HepG2 (cell line): Measurements from ENCODE around the gene SPATA32. TPM values are rescaled to one million over a fixed set of nuclear protein-coding genes. Genes with fewer than 3 reads are reported as not detected.

ENCODE experiments used
- NR2F2 ChIP-seq: IDR thresholded peaks from 2 replicates; pipeline ENCODE4 v1.6.1; 2012; ENCODE audit warnings: low read depth, inconsistent platforms, borderline replicate concordance
- SIN3A ChIP-seq: IDR thresholded peaks from 2 replicates; pipeline ENCODE4 v1.6.1; 2011; ENCODE audit warnings: low read depth, mild to moderate bottlenecking, control low read depth, low read length, borderline replicate concordance
- TEAD3 ChIP-seq: optimal IDR thresholded peaks from 2 replicates; pipeline ENCODE3; 2016; ENCODE audit warnings: borderline replicate concordance
- ZBTB7B ChIP-seq: sonication (generic); formaldehyde crosslinking; IDR thresholded peaks from 2 replicates; pipeline ENCODE4 v1.4.0; 2020; ENCODE audit warnings: missing genetic modification reagents
- ZNF205 ChIP-seq: IDR thresholded peaks from 2 replicates; pipeline ENCODE4 v1.6.1; 2018; ENCODE audit warnings: missing biosample characterization, missing genetic modification reagents
- ZNF274 ChIP-seq: sonication (generic); formaldehyde crosslinking; IDR thresholded peaks from 2 replicates; pipeline ENCODE4 v1.5.1; 2020; ENCODE audit warnings: mild to moderate bottlenecking, missing genetic modification reagents
- ZNF572 ChIP-seq: sonication (generic); formaldehyde crosslinking; IDR thresholded peaks from 2 replicates; pipeline ENCODE4 v1.5.1; 2020; ENCODE audit warnings: mild to moderate bottlenecking, missing genetic modification reagents
- ZNF703 ChIP-seq: sonication (generic); formaldehyde crosslinking; IDR thresholded peaks from 2 replicates; pipeline ENCODE4 v1.5.1; 2020; ENCODE audit warnings: missing genetic modification reagents, mild to moderate bottlenecking, moderate library complexity, borderline replicate concordance
- ZNF841 ChIP-seq: sonication (generic); formaldehyde crosslinking; IDR thresholded peaks from 2 replicates; pipeline ENCODE4 v1.8.1; 2023; ENCODE audit warnings: missing genetic modification reagents, borderline replicate concordance
- polyA plus RNA-seq, 8 experiments: library from polyadenylated mRNA; depleted of rRNA in 3 of 8; stranded (reverse) in 7 of 8; unstranded in 1 of 8; fragments of >200 nt; fragmentation: Illumina TruSeq in 4 of 8; extraction: Trizol in 4 of 8; gene quantifications; 2 replicates each; pipeline versions ENCODE4 v1.2.1 to v1.2.3, GENCODE V29; 2011 to 2016; ENCODE audit warnings: low read depth in 4 of 8, missing spikeins in 1 of 8, mixed read lengths in 1 of 8; ENCODE audit not compliant: insufficient read depth in 1 of 8
- total RNA-seq, 5 experiments: library from RNA; depleted of rRNA; stranded (reverse); fragments of >200 nt; fragmentation: Illumina TruSeq; extraction: Trizol; gene quantifications; 2 replicates each; pipeline ENCODE4 v1.2.3, GENCODE V29; 2016; ENCODE audit warnings: low read depth in 1 of 5
- TF ChIP-seq, protein P1 (sequence below): sonication (generic); formaldehyde crosslinking; IDR thresholded peaks from 2 replicates; pipeline ENCODE4 v1.4.0; 2020; ENCODE audit warnings: mild to moderate bottlenecking, low read depth, missing genetic modification reagents
- TF ChIP-seq, protein P2 (sequence below): sonication (generic); formaldehyde crosslinking; IDR thresholded peaks from 2 replicates; pipeline ENCODE4 v1.5.1; 2020; ENCODE audit warnings: mild to moderate bottlenecking, missing genetic modification reagents, moderate library complexity

Gene SPATA32
- total and polyA plus RNA-seq, 2 of the 13 experiments (the other 11 are each of a cell fraction or from before 2014, with no cell fraction given), result not detected

DNA sequence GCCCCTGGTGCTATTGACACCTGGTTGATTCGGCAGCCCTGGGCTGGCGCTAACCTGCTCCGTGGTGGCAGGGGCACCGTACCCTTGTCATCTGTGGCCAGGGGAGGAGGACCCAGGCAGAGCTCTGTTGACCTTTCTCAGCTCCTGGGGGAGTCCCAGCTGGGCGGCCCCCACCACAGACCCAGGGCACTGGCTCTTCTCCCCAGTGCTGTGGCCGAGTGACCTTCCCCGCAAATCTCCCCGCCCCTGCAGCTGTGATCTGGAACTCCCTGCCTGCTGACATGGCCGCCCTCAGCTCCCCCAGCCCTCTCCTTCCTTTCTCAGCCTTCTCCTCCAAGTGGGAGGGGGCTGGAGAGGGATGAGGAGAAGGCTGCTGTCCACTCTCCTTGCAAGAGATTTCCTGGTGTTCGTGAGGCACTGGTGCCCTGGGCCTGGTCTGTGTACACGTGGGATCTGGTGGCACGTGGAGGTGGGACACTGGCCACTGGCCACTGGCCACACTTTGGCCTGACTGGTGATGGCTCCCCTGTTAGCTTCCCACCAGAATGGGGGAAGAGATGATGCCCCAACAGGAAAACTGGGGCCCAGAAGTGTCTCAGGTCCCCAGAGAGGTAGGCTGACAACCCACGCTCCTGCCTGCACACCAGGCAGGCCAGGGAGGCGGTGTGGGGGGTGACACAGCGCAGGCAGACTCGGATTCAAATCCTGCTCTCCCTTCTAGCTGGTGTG lies 32.0 kb downstream of the SPATA32 start (continued):
- TF ChIP-seq, protein P1, sequence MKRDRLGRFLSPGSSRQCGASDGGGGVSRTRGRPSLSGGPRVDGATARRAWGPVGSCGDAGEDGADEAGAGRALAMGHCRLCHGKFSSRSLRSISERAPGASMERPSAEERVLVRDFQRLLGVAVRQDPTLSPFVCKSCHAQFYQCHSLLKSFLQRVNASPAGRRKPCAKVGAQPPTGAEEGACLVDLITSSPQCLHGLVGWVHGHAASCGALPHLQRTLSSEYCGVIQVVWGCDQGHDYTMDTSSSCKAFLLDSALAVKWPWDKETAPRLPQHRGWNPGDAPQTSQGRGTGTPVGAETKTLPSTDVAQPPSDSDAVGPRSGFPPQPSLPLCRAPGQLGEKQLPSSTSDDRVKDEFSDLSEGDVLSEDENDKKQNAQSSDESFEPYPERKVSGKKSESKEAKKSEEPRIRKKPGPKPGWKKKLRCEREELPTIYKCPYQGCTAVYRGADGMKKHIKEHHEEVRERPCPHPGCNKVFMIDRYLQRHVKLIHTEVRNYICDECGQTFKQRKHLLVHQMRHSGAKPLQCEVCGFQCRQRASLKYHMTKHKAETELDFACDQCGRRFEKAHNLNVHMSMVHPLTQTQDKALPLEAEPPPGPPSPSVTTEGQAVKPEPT (CRISPR knock-in tag), result no peak
- TF ChIP-seq ZNF274 (peak; percentile 34; the same call in 1 of the 2 replicates), ZNF841 (no peak), ZNF572 (CRISPR knock-in tag) (peak; percentile 83; the same call in 1 of the 2 replicates), NR2F2 (no peak), ZBTB7B (CRISPR knock-in tag) (0 out of 2 replicates have a peak, but pooled peaks have one; percentile 27), SIN3A (no peak), ZNF703 (0 out of 2 replicates have a peak, but pooled peaks have one; percentile 36), TEAD3 (CRISPR knock-in tag) (no peak), ZNF205 (CRISPR knock-in tag) (0 out of 2 replicates have a peak, but pooled peaks have one; percentile 3)
- TF ChIP-seq, protein P2, sequence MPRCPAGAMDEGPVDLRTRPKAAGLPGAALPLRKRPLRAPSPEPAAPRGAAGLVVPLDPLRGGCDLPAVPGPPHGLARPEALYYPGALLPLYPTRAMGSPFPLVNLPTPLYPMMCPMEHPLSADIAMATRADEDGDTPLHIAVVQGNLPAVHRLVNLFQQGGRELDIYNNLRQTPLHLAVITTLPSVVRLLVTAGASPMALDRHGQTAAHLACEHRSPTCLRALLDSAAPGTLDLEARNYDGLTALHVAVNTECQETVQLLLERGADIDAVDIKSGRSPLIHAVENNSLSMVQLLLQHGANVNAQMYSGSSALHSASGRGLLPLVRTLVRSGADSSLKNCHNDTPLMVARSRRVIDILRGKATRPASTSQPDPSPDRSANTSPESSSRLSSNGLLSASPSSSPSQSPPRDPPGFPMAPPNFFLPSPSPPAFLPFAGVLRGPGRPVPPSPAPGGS (CRISPR knock-in tag), result no peak; the same call in 1 of the 2 replicates
